Mammary epithelial cell (primary cell): ENCODE data around the gene HTR2B.

ENCODE experiments used
- CTCF ChIP-seq, 2 donors: IDR thresholded peaks in 1 of 2; conservative IDR thresholded peaks in 1 of 2; 2 replicates each; pipeline ENCODE4 v1.5.1; 2011 to 2012; ENCODE audit warnings: inconsistent platforms in 2 of 2, low read length in 2 of 2, mild to moderate bottlenecking in 2 of 2, control low read depth in 1 of 2, low read depth in 1 of 2; ENCODE audit not compliant: insufficient read depth in 1 of 2; ENCODE audit errors: extremely low read depth in 1 of 2
- EZH2 ChIP-seq: IDR thresholded peaks from 2 replicates; pipeline ENCODE4 v1.6.1; 2012; ENCODE audit warnings: low read length, inconsistent platforms, borderline replicate concordance

GRCh38 chr2:231058761-231059550 lies 65.9 kb downstream of the HTR2B start:
- TF ChIP-seq CTCF (conservative IDR thresholded peaks at IDR 0.05 in 1 of 2, IDR thresholded peaks at IDR 0.05 in 1 of 2; ENCODE audit: extremely low read depth in 1 of 2, insufficient read depth in 1 of 2, low read depth in 1 of 2, low read length in 2 of 2) (no peak), EZH2 (no peak)
